GM21390 (cell line): ENCODE data around the gene PREX1.
"Not testable (repeated sequence)": the region's sequence is repeated elsewhere in the genome, so short reads cannot be mapped to it uniquely, and the experiment has no call there.

ENCODE experiments used
- ATAC-seq: cut with Tn5 transposase; IDR thresholded peaks from one replicate; pipeline ENCODE4 v1.9.1; 2021; ENCODE audit not compliant: unreplicated experiment

The PREX1 gene

GRCh38 chr20:48827855-48828733, at the start of gene PREX1:
Gene PREX1, minus strand, starts transcription at chr20:48827999. Its CDS starts 139 bp downstream, at chr20:48827860.
- peak; percentile 47 for ATAC-seq

- no peak for ATAC-seq
Measured at GRCh38 chr20:48877304-48877703, 49.5 kb upstream of the PREX1 start.

GRCh38 chr20:48875914-48876240, 48.1 kb upstream of the PREX1 start:
- no peak for ATAC-seq

- no peak for ATAC-seq
Measured at GRCh38 chr20:48875233-48875913, 47.6 kb upstream of the PREX1 start.

GRCh38 chr20:48869442-48869841, 41.6 kb upstream of the PREX1 start:
- ATAC-seq, result not testable (repeated sequence)

- no peak for ATAC-seq
Measured at GRCh38 chr20:48866936-48867335, 39.1 kb upstream of the PREX1 start.

- ATAC-seq, result no peak
Measured at GRCh38 chr20:48864738-48865318, 37.0 kb upstream of the PREX1 start.

GRCh38 chr20:48864254-48864653, 36.5 kb upstream of the PREX1 start:
- ATAC-seq, result no peak

GRCh38 chr20:48862279-48862678, 34.5 kb upstream of the PREX1 start:
- ATAC-seq, result no peak

- no peak for ATAC-seq
Measured at GRCh38 chr20:48861444-48861843, 33.6 kb upstream of the PREX1 start.

GRCh38 chr20:48858075-48858790, 30.4 kb upstream of the PREX1 start:
- no peak for ATAC-seq

GRCh38 chr20:48856130-48856529, 28.3 kb upstream of the PREX1 start:
- ATAC-seq, result no peak

GRCh38 chr20:48855046-48855445, 27.2 kb upstream of the PREX1 start:
- no peak for ATAC-seq

- ATAC-seq, result no peak
Measured at GRCh38 chr20:48852609-48853008, 24.8 kb upstream of the PREX1 start.

GRCh38 chr20:48851579-48851978, 23.8 kb upstream of the PREX1 start:
- ATAC-seq, result no peak

- no peak for ATAC-seq
Measured at GRCh38 chr20:48850977-48851299, 23.1 kb upstream of the PREX1 start.

GRCh38 chr20:48850257-48850976, 22.6 kb upstream of the PREX1 start:
- ATAC-seq, result no peak

- ATAC-seq, result no peak
Measured at GRCh38 chr20:48849779-48850178, 22.0 kb upstream of the PREX1 start.

GRCh38 chr20:48849299-48849698, 21.5 kb upstream of the PREX1 start:
- ATAC-seq, result no peak

- ATAC-seq, result no peak
Measured at GRCh38 chr20:48847498-48848205, 19.9 kb upstream of the PREX1 start.
